ENCODE measurements around the gene RBM15.
A peak's percentile ranks its signal among the peaks of the same experiment; 100 is the strongest.

RBM15 gene

GRCh38 chr1:110320168-110320518, 19.0 kb upstream of the RBM15 start:
- no peak for DNase-seq

- no peak for DNase-seq
Observed at GRCh38 chr1:110321045-110321444, 18.1 kb upstream of the RBM15 start.

GRCh38 chr1:110321846-110322245, 17.3 kb upstream of the RBM15 start:
- DNase-seq = no peak

- no peak for DNase-seq
Observed at GRCh38 chr1:110324667-110325066, 14.5 kb upstream of the RBM15 start.

- DNase-seq = no peak
Observed at GRCh38 chr1:110326826-110327225, 12.4 kb upstream of the RBM15 start.

GRCh38 chr1:110328274-110328673, 10.9 kb upstream of the RBM15 start:
- DNase-seq = no peak

- DNase-seq = no peak
Observed at GRCh38 chr1:110328700-110329099, 10.5 kb upstream of the RBM15 start.

GRCh38 chr1:110335265-110335664, 3.9 kb upstream of the RBM15 start:
- DNase-seq = no peak

- no peak for DNase-seq
Observed at GRCh38 chr1:110336300-110337039, 2.7 kb upstream of the RBM15 start.

- DNase-seq = peak; percentile 61
Observed at GRCh38 chr1:110337704-110338308, 1.4 kb upstream of the RBM15 start.

GRCh38 chr1:110338309-110338885, 780 bp upstream of the RBM15 start:
- DNase-seq = peak; percentile 94

GRCh38 chr1:110339407-110340206, 430 bp downstream of the RBM15 start:
- DNase-seq = peak; percentile 77

GRCh38 chr1:110340207-110340468, 961 bp downstream of the RBM15 start:
- DNase-seq = no peak

- no peak for DNase-seq
Observed at GRCh38 chr1:110341146-110341871, 2.1 kb downstream of the RBM15 start.

GRCh38 chr1:110341872-110342331, 2.7 kb downstream of the RBM15 start:
- no peak for DNase-seq

- DNase-seq = no peak
Observed at GRCh38 chr1:110343249-110343648, 4.1 kb downstream of the RBM15 start.

GRCh38 chr1:110344152-110344551, 5.0 kb downstream of the RBM15 start:
- no peak for DNase-seq

- no peak for DNase-seq
Observed at GRCh38 chr1:110345480-110345879, 6.3 kb downstream of the RBM15 start.

GRCh38 chr1:110346690-110347089, 7.5 kb downstream of the RBM15 start:
- DNase-seq = no peak

GRCh38 chr1:110347182-110347893, 8.2 kb downstream of the RBM15 start:
- no peak for DNase-seq

- DNase-seq = no peak
Observed at GRCh38 chr1:110348050-110348449, 8.9 kb downstream of the RBM15 start.

GRCh38 chr1:110348771-110349170, 9.6 kb downstream of the RBM15 start:
- DNase-seq = no peak

Measured in activated CD4-positive, alpha-beta T cell treated with anti-CD3 and anti-CD28 coated beads, Interleukin-10, Interleukin-2, amounts not matched to agents 100 ng/mL and 50 ng/mL, durations not matched to agents 16 hours and 8 hours (primary cell).